ENCODE data around the gene RRP1. TPM values are rescaled to one million over a fixed set of nuclear protein-coding genes. Genes with fewer than 3 reads are reported as not detected.

The RRP1 gene
- total RNA-seq, 1 experiment from 2014 or later: 76.4 TPM

DNA sequence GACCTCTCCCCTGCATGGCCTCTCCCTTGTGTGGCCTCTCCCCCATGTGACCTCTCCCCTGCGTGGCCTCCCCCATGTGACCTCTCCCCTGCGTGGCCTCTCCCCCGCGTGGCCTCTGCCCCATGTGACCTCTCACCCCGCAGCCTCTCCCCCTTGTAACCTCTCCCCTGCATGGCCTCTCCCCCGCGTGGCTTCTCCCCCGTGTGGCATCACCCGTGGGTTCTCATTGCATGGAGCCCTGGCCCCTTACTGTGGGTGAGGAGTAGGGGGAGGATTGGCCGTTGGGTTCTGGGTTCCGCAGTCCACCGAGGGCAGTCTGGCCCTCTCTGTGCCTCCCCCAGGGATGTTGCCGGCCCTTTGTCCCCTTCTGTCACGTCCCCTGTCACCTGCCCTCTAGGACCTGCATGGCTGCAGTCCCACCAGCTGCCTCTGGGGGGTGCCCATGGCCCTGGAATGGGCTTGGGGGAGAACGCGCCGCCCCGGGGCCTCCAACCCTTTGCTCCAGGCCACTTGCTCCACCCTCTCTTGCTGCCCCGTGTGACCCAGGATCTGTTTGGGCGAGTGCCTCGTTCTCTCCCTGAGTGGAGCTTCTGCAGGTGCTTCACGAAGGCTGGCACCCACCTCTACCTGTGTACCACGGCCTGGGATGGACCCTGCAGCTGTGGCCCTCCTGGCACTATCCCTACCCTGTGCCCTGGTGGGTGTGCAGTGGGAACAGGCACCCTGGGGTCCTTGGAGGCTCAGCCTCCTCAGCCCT, 21.3 kb downstream of the RRP1 start:
- intact Hi-C loops (cut with micrococcal nuclease): loop anchor here (1.0 to 5.0 kb wide), 4 partner anchors 57 to 165 kb away; partner anchors contain the start of gene AGPAT3
- no peak overlapping the region for H3K4me3 ChIP-seq (ENCODE audit: low read length)

DNA sequence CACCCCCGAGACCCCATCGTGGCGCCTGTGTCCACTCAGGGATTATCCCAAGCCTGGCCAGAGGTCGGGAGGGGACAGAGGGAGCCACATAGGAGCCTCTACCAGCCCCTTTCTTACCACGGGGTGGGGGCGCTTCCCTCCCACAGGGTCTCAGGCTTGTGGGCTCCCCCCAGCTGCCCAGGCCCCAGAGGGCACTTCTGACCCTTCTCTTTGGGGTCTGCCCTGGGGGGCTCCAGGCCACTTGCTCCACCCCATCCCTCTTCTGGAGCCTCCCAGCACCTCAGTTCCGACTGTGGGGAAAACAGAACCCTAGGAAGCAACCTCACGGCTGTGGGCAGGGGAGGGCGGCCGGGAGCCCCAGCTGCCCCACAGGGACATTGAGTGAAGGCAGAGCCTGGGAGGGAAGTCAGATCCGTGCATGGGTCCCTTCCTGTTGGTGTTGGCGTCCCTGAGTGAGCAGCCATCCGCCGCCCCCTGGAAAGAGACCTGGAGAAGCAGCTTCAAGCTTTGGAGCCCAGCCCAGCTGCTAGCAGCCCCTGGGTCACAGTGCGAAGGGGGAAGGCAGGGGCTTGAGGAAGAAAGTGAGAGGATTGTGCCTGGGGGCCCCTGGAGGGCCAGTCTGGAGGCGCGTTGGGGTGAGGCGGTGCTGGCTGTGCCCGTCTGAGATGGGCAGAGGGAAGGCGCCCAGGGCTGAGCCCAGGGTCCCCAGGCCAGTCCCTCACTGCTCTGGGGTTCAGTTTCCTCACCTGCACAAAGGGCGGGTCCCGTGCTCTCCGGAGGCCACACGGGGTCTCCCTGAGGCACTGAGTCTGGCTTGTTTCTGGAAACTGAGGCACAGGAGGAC, 22.1 kb downstream of the RRP1 start:
- H3F3A ChIP-seq (ENCODE audit: low read length, unreplicated experiment): no peaks in the 10 kb centered on the region
- H3K9me3 ChIP-seq (ENCODE audit: low read length): no peaks in the 10 kb centered on the region
- H3K4me1 ChIP-seq (ENCODE audit: insufficient read depth, low read length): peaks cover 19% of the 10 kb centered on the region
- DNase-seq: no peak
- no peaks in the 10 kb centered on the region for H3K27me3 ChIP-seq (ENCODE audit: low read length)
- no peak overlapping the region for H3K4me2 ChIP-seq (ENCODE audit: low read length)
- no peaks in the 10 kb centered on the region for H3K79me2 ChIP-seq (ENCODE audit: low read length)
- H3K4me3 ChIP-seq (ENCODE audit: low read length): no peak overlapping the region
- ATAC-seq: peak; percentile 1; the same call in 1 of the 2 replicates
- no peak overlapping the region for H3K9ac ChIP-seq (ENCODE audit: low read length)
- no peak overlapping the region for H3K27ac ChIP-seq (ENCODE audit: low read length)
- H3K9me2 ChIP-seq (replicated peaks; ENCODE audit: low read length): no peaks in the 10 kb centered on the region
- no TSS peak for BruUV-seq (replicated peaks)
- H2AFZ ChIP-seq (ENCODE audit: low read length): no peak overlapping the region
- no peaks in the 10 kb centered on the region for H4K20me1 ChIP-seq (ENCODE audit: low read length)
- no peaks in the 10 kb centered on the region for H3K36me3 ChIP-seq (ENCODE audit: low read depth, low read length)
- intact Hi-C loops (cut with micrococcal nuclease): loop anchor here (5.0 kb wide), 3 partner anchors 56 to 126 kb away; partner anchors contain the start of gene AGPAT3
- ChIA-PET CTCF (interaction anchor here (0.5 kb wide), 1 partner anchor 108 kb away, joined by 3 read pairs; no protein-coding TSS in a partner anchor), POLR2A (ENCODE audit: unreplicated experiment) (no interaction called here)
- no peak for TF ChIP-seq EZH2phosphoT487 (IDR thresholded peaks at IDR 0.05; ENCODE audit: borderline replicate concordance, low read length)
- no peak for TF ChIP-seq CTCF (conservative IDR thresholded peaks at IDR 0.05; ENCODE audit: low read depth, low read length)
- no peak for TF ChIP-seq EZH2 (IDR thresholded peaks at IDR 0.05; ENCODE audit: low read length, unreplicated experiment)

More for the DNA sequence above, 21.3 kb downstream of the RRP1 start:
- H3K79me2 ChIP-seq (ENCODE audit: low read length): no peaks in the 10 kb centered on the region
- POLR2A ChIA-PET (ENCODE audit: unreplicated experiment): interaction anchor here (0.6 kb wide), 1 partner anchor 1454 kb away, joined by 3 read pairs; no protein-coding TSS in a partner anchor
- no peak overlapping the region for H3K27ac ChIP-seq (ENCODE audit: low read length)
- peak; percentile 88 for DNase-seq
- H3F3A ChIP-seq (ENCODE audit: low read length, unreplicated experiment): no peaks in the 10 kb centered on the region
- H3K4me1 ChIP-seq (ENCODE audit: insufficient read depth, low read length): peaks cover 16% of the 10 kb centered on the region
- peak; percentile 72 for ATAC-seq
- CTCF ChIA-PET: interaction anchor here (0.7 to 2.2 kb wide), 2 partner anchors 69 to 165 kb away, joined by 3 to 6 read pairs; no protein-coding TSS in a partner anchor
- no peaks in the 10 kb centered on the region for H3K27me3 ChIP-seq (ENCODE audit: low read length)
- BruUV-seq (replicated peaks): no TSS peak
- H3K9me2 ChIP-seq (replicated peaks; ENCODE audit: low read length): no peaks in the 10 kb centered on the region
- H3K4me2 ChIP-seq (ENCODE audit: low read length): no peak overlapping the region
- no peaks in the 10 kb centered on the region for H4K20me1 ChIP-seq (ENCODE audit: low read length)
- no peaks in the 10 kb centered on the region for H3K9me3 ChIP-seq (ENCODE audit: low read length)
- no peak overlapping the region for H2AFZ ChIP-seq (ENCODE audit: low read length)
- H3K36me3 ChIP-seq (ENCODE audit: low read depth, low read length): no peaks in the 10 kb centered on the region
- no peak overlapping the region for H3K9ac ChIP-seq (ENCODE audit: low read length)
- TF ChIP-seq EZH2phosphoT487 (IDR thresholded peaks at IDR 0.05; ENCODE audit: borderline replicate concordance, low read length): no peak
- peak; percentile 96 for TF ChIP-seq CTCF (conservative IDR thresholded peaks at IDR 0.05; ENCODE audit: low read depth, low read length)
